ENCODE measurements around the gene CANT1.

Gene CANT1

DNA sequence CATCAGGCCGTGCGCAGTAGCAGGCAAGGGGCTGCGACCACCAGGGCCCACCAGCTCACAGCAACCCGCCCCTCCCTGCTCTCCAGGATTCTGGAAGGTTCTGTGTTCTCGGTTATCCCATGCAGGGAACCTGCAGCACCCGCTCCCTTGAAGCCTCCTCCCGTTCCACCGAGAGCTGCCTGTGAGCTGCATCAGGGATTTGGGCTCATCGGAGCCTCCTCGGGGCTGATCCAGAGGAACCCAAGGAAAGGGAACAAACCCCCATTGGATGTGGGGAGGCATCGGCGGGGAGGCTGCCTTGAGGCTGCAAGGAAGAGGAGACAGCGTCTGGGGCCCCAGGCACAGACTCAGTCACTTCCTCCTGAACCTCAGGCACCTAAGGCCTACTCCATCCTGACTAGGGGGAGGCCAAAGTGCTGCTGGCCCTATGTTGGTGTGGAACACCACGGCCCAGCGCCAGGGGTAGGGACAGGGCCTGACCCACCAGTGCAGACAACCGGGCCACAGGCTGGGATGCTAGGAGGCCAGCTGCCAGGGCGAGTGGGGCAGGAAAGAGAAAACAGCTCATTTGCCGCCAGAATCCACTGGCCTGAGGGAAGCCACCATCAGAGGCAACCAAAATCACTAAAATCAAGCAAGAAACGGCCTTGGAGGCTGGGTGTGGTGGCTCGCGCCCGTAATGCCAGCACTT lies 15.4 kb downstream of the CANT1 start:
- no peak for DNase-seq

DNA sequence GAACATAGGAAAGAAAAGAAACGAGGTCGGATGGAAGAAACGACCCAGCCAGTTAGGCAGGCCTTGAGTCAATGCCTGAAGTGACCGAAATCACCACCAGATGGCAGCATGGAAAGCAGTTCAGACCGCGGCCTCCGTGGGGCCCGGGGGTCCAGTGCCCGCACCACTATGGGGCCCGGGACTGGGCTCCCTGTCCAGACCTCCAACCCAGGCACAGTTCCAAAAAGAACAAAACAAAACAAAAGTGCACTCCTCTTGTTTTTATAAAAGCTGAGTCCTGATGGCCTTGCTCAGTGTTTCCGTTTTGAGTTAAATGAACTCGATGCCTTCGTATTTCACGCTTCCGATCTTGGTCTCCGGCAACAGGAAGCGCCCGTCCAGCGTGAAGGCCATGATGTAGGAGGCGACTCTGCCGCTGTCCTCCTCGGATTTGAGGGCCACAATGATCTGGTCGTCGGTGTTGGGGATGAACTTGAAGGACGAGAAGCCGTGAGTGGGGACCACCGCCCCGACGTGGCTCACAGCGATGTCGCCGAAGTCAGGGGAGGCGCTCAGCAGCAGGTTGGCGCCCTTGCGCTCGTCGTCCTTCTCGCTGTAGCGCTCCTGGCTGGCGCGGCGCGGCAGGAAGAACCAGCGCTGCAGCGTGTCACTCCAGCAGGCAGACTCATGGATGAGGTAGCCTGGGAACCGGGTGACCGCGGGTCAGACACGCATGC lies 16.2 kb downstream of the CANT1 start:
- DNase-seq = no peak

DNA sequence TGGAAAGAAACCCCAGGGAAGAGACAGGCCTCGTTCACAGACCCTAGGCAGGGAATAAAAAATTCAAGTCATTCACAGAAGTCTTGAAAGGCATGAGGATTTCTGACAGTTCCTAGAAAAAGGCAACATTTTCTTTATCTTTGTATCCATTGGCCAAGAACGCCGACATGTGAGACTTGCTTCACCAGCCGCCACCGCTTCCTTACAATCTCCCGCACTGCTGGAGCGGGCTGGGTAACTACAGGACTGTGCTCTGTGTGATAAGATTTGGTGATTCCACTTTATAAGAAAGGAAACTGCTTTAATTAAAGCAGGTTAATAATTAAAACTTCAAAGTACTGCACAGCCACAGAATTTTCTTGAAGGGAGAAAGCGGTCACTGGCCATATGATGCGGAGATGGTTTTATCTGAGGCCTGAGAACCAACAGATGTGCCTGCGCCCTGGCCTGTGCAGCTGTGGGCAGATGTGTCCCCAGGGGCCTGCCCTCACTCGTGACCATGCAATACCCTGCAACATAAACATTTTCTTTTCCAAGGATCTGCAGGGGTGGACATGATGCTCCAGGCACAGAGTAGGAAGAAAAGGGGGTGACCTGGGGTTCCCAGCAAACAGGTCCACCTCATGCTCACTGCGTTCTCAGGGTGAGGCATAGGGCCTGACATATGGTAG lies 16.9 kb downstream of the CANT1 start:
- DNase-seq = no peak

DNA sequence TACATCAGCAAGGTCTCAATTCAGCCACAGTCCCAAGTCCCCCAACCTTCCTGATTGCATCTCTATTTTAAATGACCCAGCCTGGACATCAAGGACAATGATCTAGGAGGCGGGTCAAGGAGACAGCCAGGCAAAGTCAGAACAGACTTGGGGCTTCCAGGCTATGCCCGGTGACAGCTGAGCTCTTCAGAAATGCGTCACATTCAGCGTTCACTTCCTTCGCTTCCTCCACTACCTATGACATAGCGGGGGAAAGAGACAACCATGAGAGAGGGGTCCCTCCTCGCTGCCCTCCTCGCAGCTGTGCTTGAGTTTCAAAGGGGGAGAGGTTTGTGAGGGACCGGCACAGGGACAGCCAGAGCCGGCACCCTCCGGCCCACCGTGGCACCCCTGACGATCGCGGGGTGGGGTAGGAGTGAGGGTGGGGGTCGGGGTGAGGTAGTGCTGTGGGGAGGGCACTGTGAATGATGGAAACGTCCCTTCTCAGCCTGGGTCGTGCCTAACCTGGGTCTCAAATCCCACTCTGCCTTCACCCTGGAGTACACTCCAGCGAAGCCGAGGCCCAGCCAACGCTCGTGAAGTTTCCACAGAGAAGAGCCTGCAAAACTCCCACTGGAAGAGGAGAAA lies 17.5 kb downstream of the CANT1 start:
- no peak for DNase-seq

DNA sequence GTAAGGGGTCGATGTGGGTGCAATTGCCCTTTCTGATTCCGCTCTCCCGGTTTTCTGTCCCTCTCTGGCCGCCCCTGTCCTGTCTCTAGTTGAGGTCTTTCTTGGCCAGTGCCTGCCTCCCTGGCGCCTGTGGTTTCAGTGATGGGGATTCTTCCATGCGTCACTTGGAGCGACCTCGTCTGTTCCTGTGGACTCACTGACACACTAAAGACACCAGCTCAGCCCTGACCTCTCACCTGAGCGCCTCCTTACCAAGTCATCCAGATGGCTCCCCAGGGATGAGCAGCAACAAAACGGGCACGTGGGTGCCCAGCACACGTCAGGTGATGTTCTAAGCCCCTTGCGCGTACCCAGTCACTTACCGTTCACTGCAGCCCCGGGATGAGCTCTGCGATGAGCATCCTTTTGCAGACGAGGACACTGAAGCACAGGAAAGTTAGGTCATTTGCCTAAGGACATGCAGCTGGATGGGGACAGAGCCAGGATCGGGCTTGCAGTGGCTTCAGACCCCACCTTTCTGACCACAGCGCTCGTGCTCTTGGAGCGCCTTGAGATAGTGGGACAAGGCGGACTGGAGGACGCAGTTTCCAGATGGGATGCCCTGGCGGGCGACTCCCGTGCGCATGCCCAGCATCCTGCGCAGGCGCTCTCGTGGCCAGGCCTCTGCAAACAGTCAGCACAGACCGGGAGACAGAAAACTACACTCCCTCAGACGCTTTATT lies 18.4 kb downstream of the CANT1 start:
- DNase-seq = no peak

DNA sequence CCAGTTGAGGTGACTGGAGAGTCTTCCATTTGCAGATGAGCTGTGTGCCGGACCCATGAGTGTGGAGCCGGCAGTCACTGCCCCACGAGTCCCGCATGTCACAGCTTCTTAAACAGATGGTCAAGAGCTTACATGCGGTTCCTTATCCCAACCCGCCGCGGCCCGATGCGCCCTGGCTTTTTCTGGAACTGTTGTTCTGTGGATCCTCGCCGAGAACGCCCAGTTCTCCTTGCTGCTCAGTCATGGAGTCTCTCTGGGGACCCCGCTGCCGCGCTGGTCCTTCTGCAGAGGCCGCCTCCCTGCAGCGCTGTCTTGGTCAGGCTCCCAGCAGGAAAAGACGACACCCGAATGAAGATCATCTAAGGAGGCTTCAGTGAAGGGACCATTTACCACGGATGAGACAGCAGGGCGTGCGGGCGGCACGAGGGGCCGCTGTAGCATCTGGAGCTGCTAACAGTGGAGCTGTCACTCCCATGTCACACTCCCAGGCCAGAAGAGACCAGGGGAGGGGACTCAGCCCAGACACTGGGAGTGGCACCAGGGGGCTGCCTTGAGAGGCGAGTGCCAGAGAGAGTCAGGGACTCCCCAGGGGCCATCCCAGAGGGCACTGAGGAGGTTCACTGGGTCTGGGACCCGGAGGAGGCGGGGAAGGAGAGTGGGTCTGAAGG lies 19.1 kb downstream of the CANT1 start:
- DNase-seq = no peak

DNA sequence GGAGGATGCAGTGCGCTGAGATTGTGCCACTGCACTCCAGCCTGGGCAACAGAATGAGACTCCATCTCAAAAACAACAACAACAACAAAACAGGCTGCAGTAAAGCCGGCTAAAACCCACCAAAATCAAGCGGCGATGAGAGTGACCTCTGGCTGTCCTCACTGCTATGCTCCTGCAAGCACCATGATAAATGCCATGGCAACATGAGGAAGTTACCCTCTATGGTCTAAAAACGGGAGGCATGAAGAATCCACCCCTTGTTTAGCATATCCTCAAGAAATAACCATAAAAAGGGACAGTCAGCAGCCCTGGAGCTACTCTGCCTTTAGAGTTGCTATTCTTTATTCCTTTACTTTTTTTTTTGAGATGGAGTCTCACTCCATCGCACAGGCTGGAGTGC lies 21.4 kb downstream of the CANT1 start:
- no peak for DNase-seq

DNA sequence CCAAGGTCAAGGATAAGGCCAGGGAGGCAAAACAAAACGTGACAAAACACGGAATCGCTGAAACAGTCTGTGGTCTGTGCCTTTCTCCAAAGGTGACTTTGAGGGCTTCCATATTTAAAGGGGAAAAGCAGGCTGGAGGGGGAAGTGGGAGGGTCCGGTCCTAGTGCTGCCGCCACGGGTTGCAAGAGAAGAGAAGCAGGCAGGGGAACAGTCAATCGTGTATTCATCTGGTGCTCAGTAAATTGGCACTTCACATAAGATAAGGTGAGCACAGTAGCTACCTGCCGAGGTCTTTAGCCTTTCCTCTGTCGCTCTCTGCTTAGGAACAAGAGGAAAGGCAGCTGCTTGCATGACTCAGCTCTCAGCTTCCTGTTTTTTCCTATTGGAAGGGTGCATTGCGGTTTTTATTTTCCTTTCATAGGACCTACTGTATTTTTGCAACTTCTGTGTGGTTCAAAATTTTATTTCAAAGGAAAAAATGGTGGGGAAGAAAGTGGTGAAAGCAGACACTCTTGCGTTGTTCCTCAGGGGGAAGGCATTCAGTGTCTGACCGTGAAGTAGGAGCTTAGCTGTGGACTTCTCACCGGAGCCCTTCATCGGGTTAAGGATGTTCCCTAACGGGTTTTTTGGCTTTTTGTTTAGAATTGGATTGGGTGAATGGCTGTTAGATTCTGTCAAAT lies 22.8 kb downstream of the CANT1 start:
- no peak for DNase-seq

DNA sequence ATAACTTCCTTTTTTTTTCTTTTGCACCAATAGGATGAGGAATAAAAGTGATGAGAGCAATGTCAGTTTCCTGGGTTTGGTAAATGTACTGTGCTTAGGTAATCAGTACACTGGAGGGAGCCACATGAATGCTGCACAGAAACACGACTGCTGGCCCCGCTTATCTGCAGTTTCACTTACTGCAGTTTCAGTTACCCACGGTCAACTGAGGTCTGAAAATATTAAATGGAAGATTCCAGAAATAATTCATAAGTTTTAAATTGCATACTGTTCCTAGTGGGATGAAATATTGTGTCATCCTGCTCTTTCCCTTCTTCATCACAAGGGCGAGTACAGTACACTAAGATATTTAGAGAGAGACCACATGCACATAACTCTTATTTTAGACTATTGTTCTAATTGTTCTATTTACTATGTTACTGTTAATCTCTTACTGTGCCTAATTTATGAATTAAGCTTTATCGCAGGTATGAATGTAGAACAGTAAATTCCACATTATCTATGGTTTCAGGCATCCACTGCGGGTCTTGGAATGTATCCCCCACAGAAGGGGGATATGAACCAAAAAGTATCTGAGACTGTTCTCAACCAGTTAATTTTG lies 23.4 kb downstream of the CANT1 start:
- peak in 1 of 2 donors; percentile 65 for DNase-seq

DNA sequence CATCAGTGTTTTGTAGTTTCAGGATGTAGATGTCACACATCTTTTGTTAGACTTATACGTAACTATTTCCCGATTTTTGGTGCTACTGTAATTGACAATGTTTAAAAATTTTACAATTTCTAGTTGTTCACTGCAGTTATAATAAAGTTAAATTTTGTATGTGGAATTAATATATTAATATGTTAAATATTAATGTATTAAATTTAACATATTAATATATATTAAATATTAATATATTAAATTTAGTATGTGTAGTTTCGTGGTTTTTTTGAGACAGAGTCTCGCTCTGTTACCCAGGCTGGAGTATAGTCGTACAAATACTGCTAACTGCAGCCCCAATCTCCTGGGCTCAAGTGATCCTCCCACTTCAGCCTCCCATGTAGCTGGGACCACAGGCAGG lies 24.2 kb downstream of the CANT1 start:
- DNase-seq = no peak

DNA sequence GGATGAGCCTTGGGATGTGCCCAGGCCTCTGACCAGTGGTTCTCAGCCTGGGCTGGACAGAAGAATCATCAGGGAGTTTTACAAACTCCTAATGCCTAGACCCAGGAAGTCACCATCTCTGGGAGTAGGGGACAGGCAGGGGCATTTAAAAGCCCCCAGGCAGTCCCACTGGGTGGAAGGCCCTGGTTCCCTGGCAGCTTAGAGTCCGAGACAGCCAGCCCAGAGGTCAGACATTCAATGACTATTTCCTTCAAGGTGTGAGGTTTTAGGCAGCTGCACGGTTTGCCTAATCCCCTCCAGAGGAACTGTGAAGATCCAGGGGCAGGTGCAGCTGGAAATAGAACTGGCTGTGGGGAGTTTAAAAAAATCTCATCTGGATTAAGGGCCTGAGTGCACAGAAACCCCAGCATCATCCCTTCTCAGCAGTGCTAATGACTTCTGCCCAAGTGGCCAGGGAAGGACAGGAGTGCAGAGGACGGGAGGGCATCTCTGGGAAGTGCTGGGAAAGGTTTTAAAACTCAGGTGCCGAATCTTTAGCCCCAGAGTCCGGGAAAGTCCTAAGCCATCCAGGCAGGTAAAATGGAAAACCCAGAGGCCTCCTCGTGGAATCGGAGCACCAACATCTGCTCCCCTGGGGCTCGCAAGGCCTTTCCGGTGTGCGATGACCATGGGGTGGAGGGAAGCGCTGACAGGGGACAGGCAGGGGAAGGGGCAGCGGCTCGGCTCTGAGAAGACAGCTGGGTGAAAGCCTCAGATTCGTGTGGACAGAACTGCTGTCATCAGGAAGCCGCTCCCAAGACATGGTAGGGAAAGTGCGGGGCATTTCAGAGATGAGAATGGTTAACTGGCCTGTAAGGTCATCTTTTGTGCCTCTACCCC lies 28.3 kb downstream of the CANT1 start:
- DNase-seq = no peak

DNA sequence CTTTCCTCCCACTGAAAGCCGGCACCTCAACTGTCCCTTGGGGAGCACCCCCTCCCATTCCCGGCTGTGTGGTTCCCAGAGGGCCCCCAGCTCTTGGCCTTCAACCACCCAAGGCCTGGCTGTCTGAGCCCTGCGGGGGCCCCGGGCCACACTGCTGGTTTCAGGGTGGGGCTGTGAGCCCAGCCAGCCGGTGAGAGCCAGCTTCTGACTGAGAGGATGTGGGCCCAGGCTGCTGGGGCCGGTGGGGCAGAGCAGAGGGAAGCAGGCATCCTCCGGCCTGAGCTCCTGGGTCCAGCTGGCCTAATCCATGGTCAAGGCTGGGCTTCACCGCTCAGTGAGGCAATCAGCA lies 29.0 kb downstream of the CANT1 start:
- DNase-seq = no peak

DNA sequence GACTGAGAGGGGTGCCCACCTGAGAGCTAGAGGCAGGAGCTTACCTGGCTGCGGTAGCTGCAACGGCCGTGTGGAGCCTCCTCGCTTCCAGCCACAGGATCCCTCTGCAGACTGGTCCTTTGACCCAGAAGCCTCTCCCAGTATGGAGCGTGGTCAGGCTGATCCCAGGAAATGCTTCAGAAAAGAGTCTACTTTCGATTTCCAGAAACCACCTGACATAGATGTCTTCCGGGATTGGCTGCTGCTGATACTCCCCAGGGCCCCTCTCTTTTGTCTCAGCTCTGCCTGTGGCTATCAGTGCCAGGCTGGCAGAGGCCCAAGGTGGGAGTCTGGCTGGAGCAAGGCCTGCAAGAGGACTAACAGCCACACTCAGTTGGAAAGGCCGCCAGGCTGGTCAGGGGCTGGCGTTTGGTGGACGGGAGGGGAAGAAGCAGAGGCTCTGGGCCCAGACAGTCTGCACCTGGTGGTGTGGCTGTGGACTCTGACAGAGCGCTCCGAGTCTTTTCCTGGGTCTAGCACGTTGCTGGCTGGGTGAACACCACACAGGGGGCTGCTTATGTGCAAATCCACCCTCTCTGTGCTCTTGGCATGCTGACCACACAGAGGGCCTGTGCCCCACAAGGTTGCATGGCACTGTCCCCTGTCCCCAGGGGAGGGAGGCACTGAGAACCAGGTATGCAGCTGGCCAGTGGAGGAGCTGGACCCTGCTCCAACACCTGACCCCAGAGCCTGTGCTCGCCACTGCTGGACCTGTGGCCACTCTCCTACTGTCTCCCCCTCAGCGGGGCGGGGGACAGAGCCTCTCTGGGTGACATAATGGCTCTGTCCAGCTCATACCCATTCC lies 29.6 kb downstream of the CANT1 start, which contains the start of gene LGALS3BP:
Gene LGALS3BP (minus strand): TSS at position 144 of the 844 bp plus-strand sequence. CDS start 2,732 bp downstream, outside the sequence.
- DNase-seq = no peak

DNA sequence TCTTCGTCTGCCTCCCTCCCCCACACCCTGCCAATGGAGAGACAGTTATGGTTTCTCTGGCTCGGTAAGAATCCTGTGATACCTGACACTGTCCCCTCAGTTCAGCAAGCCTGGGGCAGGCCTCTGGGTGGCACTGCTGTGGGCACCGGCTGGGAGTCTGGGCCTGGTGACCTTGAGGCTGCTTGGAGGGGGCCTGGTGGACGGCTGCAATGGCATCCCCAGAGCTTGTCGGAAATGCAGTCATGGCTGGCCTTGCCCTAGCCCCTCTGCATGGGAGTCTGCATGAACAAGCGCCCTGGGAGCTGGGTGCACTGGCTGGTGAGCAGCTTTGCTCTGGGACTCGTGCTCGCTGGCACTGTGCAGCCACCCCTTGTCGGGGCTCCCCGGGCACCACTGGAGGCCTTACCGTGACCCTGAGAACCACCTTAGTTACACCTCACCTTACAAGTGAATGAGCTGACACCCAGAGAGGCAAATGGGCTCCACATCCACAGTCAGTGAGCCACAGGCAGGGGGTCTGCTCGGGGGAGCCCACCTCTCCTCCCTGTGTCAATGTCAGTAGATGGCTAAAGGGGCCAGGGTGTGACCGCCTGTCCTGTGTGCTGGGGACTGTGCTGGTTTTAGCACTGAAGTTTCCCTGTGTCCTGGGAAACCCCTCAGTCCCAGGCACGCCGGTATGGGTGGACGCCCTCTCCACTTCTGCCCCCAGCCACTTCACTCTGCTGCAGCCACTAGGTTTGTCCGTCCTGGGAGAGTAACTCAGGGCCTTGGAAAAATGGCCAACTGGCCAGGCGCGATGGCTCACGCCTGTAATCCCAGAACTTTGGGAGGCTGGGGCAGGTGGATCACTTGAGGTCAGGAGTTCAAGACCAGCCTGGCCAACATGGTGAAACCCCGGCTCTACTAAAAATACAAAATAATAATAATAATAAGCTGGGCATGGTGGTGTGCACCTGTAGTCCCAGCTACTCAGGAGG lies 31.3 kb downstream of the CANT1 start:
- no peak for DNase-seq

DNA sequence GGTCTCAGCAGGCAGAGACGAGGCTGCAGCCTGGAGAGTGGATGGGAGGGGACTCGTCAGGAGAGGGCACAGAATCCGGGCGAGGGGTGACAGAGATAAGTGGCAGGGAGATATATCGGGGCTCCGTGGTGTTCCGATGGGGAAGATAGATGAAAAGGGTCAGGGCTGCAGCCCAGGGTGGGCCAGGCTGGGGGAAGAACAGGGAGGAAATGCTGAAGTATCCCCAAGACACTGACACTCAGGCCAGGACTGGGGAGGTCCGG lies 32.0 kb downstream of the CANT1 start:
- no peak for DNase-seq

DNA sequence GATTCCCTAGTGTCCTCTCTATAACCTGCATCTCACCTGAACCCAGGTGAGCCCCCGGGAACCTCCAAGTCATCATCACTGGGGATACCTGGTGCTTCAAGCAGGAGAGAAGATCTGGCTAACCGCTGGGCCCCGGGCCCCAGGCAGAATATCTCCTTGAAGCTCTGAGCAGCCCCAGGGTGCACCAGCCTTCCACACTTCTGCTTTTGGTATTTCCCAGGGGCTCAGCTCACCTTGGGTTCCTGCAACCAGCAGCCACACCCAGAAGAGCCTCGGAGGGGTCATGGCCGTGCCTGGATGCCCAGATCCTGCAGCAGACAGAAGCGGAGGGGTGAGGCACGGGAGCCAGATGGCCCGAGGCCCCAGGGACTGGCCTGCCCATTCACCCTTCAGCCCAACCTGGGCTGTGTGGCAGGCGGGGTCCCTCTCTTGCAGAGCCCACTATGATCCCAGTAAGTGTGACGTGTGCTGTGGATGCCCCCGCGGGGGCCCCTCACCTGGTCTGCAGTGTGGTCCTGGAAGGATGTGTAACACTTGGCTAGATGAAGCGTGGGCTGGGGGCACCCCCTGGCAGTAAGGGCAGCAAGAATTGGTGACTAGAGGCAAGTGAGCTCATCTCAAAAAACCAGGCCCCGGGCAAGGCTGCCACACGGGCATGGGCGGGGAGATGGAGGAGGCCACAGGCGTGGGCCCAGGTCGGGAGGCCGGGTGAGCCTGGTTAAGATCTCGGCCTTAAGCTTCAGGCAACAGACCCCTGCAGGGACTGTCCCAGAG lies 32.5 kb downstream of the CANT1 start:
- no peak for DNase-seq
